GM19324 (cell line): ENCODE results near the gene KAZALD1.

Experiments used
- ATAC-seq: cut with Tn5 transposase; IDR thresholded peaks from one replicate; pipeline ENCODE4 v1.9.1; 2021; ENCODE audit warnings: mild to moderate bottlenecking, moderate library complexity; ENCODE audit not compliant: unreplicated experiment, low FRiP score

The KAZALD1 gene

GRCh38 chr10:101046332-101047238 lies 15.2 kb upstream of the KAZALD1 start:
- no peak for ATAC-seq

DNA sequence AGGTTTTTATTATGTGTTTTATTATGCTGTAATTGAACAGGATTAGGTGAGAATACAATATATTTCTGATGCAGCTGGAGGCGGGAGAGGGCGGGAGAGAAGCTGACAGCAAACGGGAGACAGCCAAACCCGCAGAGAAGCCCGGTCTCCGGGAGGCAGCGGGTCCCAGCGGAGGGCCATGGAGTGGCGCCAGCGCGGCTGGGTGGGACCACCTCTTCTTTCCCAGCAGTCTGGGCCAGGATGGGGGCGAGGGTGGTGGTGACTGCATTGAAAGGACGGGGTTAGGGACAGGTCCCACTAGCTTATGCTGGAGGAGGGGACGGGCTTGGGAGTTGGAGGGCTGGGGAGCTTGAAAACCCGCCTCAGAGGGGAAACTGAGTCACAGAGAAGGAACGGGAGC lies 14.5 kb upstream of the KAZALD1 start:
- ATAC-seq: no peak

GRCh38 chr10:101047961-101048892 lies 13.6 kb upstream of the KAZALD1 start:
- no peak for ATAC-seq

DNA sequence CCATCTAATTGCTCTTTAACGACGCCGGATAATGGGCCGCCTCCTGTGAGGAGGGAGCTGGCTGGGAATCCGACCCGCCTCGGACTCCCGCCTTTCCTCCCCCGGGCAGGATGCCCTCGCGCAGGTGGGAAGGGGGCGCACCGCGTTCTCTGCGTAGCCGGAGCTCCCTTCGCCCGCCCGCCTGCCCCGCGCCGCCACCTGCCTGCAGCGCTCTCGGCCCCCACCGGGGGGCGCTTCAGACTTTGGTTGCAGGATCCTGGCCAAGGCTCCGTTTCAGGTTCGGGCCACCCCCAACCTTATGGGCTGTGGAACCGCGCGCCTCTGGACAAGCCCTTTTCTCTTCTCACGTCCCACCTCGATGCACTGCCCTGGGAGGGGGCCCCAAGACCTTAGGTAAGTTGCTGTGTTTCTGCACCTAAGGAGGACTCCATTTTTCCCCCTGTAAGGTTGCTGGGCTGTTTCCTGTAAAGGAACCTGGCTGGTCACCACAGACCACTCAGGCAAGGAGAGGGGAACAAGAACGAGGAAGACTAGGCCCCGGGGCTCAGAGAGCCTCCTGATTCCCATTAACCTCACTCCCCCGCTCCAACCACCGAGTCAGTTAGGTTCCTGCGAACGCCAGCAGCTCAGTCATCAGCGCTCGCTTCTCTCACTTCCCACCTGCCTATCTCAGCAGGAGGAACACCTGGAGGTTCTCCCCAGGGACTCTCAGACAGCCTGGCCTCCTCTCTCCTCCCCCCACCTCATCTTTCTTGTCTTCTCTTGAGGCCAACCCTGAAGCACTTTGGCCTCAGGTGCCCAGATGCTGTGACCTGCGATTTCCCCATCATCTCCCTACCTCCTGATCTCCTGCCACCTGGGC lies 11.3 kb upstream of the KAZALD1 start:
- ATAC-seq: no peak

DNA sequence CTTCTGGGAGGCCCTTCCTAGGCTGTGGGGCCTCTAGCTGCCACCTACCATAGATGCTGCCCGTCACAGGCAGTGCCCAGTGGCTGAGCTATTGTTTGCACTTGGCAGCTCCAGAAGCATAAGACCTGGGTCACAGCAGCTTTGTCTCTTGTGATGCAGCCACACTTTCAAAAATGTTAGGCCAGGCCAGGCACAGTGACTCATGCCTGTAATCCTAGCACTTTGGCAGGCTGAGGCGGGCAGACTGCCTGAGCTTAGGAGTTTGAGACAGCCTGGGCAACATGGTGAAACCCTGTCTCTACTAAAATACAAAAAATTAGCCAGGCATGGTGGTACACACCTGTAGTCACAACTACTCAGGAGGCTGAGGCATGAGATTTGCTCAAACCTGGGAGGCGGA lies 9.5 kb upstream of the KAZALD1 start:
- ATAC-seq: no peak

- no peak for ATAC-seq
Observed at GRCh38 chr10:101053516-101053915, 8.3 kb upstream of the KAZALD1 start.

GRCh38 chr10:101054351-101054750 lies 7.4 kb upstream of the KAZALD1 start:
- no peak for ATAC-seq

DNA sequence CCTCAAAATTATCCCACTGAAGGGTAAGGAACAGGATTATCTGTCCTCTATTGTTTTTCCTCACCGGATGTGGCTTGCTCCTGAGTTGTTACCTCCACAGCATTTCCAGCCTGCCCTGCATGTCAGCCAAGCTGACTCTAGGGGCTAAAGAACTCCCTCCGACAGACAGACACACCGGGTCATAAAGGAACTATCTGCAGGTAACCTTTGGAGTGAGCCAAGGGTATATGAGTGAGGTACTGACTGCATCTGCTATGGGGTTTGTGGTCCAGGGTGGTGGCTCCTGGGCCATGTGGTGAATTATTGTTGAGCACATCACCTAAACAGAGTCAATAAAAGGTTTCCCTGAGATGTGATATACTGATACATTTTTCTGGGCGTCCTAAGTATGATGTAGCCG lies 6.9 kb upstream of the KAZALD1 start:
- no peak for ATAC-seq

- ATAC-seq: no peak
Observed at GRCh38 chr10:101055411-101055810, 6.4 kb upstream of the KAZALD1 start.

- no peak for ATAC-seq
Observed at GRCh38 chr10:101056365-101057151, 5.2 kb upstream of the KAZALD1 start.

- ATAC-seq: peak; percentile 50
Observed at GRCh38 chr10:101060036-101060950, 1.5 kb upstream of the KAZALD1 start.

DNA sequence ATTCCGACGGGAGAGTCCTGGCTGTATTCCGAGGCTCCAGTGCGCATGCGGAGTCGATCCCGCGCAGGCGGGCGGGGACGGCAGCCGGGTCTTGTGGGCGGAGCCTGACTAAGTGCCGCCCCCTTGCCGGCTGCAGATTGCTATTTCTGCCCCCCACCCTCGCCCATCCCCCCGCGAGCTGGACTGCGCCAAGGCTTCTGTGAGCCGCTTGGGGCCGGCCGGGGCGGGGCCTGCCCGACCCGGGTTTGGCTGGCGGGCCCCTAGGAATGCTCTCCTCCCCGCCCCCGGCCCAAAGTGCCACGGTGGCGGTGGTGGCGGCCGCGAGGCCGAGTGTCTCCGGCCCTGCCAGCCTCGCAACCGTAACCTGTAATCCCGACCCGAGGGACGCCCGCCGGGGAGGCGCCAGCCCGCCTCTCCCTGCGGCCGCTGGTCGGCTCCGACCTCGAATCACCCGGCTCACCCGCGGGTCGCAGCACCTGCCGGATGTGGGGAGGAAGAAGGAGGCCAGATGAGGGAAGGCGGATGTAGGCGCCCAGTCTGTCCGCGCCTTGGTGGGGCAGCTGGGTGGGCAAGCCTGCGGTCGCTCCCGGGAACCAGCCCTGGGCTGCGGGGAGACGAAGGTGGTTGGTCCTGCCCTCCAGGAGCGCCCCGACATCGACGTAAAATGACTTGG lies 702 bp upstream of the KAZALD1 start:
- ATAC-seq: peak; percentile 71

- no peak for ATAC-seq
Observed at GRCh38 chr10:101062232-101063049, 652 bp downstream of the KAZALD1 start.

- ATAC-seq: no peak
Observed at GRCh38 chr10:101063050-101063525, 1.3 kb downstream of the KAZALD1 start.

DNA sequence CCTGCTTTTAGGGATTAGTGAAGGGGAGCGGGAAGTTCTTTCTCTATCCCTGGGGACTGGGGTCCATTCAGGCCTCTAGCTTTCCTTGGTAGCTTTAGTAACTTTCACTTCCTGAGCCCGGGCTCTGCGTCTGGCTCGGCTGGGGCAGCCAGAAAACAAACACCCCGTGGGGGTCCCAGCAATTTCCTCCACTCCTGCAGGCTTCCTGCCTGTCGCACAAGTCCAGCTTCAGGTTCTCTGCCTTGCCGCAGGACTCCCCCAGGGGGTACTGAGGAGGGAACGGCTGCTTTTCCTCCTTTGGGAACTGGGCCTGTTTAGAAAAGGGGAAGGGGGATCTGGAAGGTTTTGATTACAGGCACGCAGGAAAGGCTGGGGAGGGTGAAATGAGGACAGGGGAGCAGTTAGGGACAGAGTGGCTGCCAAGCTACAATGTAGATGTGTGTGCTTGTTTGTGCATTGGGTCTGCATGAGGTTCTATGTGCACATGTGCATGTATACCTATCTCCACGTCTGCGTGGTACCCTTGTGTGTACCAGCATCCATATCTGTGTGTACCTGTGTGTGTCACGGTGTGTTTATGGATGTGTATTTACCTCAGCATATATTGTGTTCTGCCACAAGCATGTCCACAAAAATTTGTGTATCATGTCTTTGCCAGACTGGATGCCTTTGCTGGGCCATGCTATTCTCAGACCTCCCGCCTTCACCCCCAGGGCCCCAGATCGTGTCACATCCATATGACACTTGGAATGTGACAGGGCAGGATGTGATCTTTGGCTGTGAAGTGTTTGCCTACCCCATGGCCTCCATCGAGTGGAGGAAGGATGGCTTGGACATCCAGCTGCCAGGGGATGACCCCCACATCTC lies 2.0 kb downstream of the KAZALD1 start:
- no peak for ATAC-seq

DNA sequence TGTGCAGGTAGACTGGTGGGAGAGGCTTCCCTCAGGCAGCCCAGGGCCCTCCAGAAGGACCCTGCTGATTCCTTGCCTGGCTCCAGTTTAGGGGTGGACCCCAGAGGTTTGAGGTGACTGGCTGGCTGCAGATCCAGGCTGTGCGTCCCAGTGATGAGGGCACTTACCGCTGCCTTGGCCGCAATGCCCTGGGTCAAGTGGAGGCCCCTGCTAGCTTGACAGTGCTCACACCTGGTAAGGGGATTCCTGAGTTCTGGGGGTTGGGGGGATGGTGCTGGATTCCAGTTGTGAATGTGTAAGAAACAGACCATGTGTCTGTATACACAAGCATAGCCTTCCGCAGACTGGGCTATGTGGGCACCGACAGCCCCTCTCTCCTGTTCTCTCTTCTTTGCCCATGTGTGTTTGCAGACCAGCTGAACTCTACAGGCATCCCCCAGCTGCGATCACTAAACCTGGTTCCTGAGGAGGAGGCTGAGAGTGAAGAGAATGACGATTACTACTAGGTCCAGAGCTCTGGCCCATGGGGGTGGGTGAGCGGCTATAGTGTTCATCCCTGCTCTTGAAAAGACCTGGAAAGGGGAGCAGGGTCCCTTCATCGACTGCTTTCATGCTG lies 2.7 kb downstream of the KAZALD1 start:
- ATAC-seq: no peak
